Vagina (tissue), 2 donors: Measurements from ENCODE around the gene GK2.

Experiments used
- CTCF ChIP-seq, 3 experiments: fragments of 450-650 bp in 2 of 3; fragments of 200-600 bp in 1 of 3; sonication (generic) in 1 of 3; IDR thresholded peaks; one replicate each; pipeline ENCODE4 v1.5.1; 2017 to 2019; ENCODE audit warnings: antibody characterized with exemption in 3 of 3, mild to moderate bottlenecking in 2 of 3, moderate library complexity in 2 of 3
- POLR2A ChIP-seq, 2 donors: fragments of 450-650 bp; IDR thresholded peaks; one replicate each; pipeline ENCODE4 v1.6.1; 2017; ENCODE audit warnings: antibody characterized with exemption in 2 of 2, mild to moderate bottlenecking in 2 of 2, moderate library complexity in 2 of 2
- POLR2AphosphoS5 ChIP-seq, 2 donors: sonication (generic); formaldehyde crosslinking; IDR thresholded peaks; one replicate each; pipeline ENCODE4 v1.9.0; 2017; ENCODE audit warnings: antibody characterized with exemption in 2 of 2, mild to moderate bottlenecking in 2 of 2, low read depth in 1 of 2; ENCODE audit not compliant: insufficient read depth in 1 of 2

- no peak for TF ChIP-seq POLR2A (IDR thresholded peaks at IDR 0.05)
- no peak for TF ChIP-seq POLR2AphosphoS5 (IDR thresholded peaks at IDR 0.05; ENCODE audit: insufficient read depth in 1 of 2, low read depth in 1 of 2)
- no peak for TF ChIP-seq CTCF (IDR thresholded peaks at IDR 0.05)
These were observed 40.9 kb downstream of the GK2 start for GRCh38 chr4:79367096-79367495.
